Measurements from ENCODE around the gene PTPN5.
A peak's percentile ranks its signal among the peaks of the same experiment; 100 is the strongest.

Gene PTPN5

DNA sequence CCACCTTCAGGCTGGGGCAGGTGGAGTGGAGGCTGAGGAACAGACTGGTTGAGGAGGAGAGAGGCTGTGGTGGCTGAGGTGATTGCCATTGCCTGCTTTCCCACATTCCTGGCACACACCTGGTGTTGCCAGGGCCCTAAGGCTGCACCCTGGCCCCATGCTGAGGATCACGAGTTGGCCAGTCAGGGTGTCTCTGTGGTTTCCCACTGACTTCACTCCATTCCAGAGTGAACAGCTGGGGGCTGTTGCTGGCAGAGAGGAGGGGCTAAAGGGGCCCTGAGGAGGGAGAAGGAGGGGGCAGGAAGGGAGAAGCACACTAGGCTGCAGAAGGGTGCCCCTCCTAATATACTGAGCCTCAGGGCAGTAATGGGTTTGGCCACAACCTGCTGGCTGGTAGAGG, 91.2 kb downstream of the PTPN5 start:
- TF ChIP-seq, protein P1, sequence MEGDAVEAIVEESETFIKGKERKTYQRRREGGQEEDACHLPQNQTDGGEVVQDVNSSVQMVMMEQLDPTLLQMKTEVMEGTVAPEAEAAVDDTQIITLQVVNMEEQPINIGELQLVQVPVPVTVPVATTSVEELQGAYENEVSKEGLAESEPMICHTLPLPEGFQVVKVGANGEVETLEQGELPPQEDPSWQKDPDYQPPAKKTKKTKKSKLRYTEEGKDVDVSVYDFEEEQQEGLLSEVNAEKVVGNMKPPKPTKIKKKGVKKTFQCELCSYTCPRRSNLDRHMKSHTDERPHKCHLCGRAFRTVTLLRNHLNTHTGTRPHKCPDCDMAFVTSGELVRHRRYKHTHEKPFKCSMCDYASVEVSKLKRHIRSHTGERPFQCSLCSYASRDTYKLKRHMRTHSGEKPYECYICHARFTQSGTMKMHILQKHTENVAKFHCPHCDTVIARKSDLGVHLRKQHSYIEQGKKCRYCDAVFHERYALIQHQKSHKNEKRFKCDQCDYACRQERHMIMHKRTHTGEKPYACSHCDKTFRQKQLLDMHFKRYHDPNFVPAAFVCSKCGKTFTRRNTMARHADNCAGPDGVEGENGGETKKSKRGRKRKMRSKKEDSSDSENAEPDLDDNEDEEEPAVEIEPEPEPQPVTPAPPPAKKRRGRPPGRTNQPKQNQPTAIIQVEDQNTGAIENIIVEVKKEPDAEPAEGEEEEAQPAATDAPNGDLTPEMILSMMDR (IDR thresholded peaks at IDR 0.05; ENCODE audit: low read depth, low read length), result no peak
- Histone ChIP-seq H3K36me3 (peaks cover 8% of the 10 kb centered on the region), H3K9me3 (ENCODE audit: severe bottlenecking) (no peaks in the 10 kb centered on the region), H3K27me3 (ENCODE audit: insufficient read depth, low read depth, severe bottlenecking) (no peaks in the 10 kb centered on the region), H3K4me3 (ENCODE audit: low read depth, low read length) (no peak overlapping the region), H3K27ac (peak overlapping the region; percentile 90)
- DNase-seq, result no peak

DNA sequence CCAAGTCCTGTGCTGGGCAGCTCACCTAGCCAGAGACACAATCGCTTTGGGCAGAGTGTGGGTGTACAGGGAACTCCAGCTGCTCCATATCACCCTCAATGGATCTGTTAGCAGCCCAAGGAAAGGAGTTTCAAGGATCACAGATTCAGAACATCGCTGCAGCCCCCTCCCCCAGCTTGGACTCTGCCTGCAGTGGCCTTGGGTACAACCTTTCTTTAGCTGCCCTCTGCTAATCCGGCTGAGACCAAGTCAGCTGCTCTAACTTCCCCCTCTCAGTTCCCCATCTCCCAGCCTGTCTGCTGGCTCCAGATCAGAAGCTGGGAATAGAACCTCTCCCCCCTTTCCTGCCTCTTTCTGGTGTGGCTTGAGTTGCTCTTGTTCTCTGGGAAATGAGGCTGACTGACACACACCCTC, 91.7 kb downstream of the PTPN5 start:
- Histone ChIP-seq H3K4me3 (ENCODE audit: low read depth, low read length) (peak overlapping the region; percentile 63), H3K27me3 (ENCODE audit: insufficient read depth, low read depth, severe bottlenecking) (no peaks in the 10 kb centered on the region), H3K9me3 (ENCODE audit: severe bottlenecking) (no peaks in the 10 kb centered on the region), H3K27ac (peak overlapping the region; percentile 90), H3K36me3 (peaks cover 8% of the 10 kb centered on the region)
- DNase-seq, result peak; percentile 72
- TF ChIP-seq, protein P1 (IDR thresholded peaks at IDR 0.05; ENCODE audit: low read depth, low read length), result no peak

DNA sequence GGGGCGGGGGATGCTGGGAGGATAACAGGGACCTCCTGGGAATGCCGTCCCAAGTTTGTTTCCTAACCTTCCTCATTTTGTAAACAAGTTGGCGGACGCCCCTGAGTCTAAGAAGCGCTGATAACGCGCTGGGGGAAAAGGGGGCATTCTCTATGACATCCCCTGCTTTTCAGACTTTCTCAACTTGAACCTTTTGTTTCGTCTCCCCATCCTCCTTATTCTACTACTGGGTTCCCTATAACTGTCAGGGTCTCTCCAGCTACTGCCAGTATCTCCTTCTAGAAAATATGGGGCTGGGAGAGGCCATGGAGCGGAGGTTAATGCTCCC, 92.4 kb downstream of the PTPN5 start:
- peaks cover 8% of the 10 kb centered on the region for H3K36me3 ChIP-seq

DNA sequence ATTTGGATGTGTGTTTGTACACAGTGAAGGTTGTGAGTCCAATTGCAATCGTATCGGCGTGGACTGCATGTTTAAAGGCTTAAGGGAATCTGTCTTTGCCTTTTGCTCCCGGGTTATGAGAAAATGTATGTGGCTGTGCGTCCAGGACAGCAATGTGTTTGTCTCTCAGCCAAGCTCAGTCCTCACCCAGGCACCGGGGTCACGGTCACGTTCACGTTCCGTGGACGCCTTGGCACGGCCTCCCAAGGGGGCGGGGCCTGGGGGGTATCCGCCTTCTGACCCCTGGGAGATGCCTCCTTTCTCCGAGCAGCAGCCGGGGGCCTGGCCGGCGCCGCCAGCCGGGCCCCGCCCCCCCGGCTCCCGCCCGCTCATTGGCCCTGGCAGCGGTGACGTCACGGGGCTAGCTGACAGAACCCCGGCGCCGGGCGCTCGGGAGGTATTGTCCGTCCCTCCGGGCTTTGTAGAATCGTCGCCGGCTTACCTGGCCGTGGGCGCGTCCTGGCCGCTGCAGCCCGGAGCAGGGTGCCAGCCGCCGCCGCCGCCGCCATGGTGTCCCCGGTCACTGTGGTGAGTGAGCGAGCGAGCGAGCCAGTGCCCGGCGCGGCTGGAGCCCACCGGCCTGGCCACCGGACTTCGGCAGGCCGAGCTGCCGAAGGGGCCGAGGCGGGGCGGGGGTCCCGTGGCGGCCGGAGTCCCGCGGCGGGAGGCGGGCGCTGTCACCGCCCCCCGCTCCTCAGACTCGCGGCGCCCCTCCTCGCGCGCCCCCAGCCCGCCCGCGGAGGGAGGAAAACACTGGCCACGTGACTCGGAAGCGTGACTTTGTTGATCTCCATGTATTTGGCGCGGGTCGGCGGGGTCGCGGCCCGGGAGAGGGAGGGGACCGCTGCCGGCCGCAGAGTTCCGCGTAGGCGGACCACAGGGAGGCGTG, 93.0 kb downstream of the PTPN5 start, which contains the start of gene TMEM86A:
Gene TMEM86A (plus strand): TSS at position 439 of the 928 bp plus-strand sequence. CDS start 108 bp downstream, at position 547.
- no peaks in the 10 kb centered on the region for H3K9me3 ChIP-seq (ENCODE audit: severe bottlenecking)
- peak within 1 kb of the TSS; percentile 90 for H3K27ac ChIP-seq
- no peaks in the 10 kb centered on the region for H3K27me3 ChIP-seq (ENCODE audit: insufficient read depth, low read depth, severe bottlenecking)
- H3K4me3 ChIP-seq (ENCODE audit: low read depth, low read length), result peak within 1 kb of the TSS; percentile 63
- TF ChIP-seq, protein P1 (IDR thresholded peaks at IDR 0.05; ENCODE audit: low read depth, low read length), result no peak
- H3K36me3 ChIP-seq, result peaks cover 8% of the 10 kb centered on the region
- peak; percentile 95 for DNase-seq

More for the DNA sequence above, 92.4 kb downstream of the PTPN5 start:
- H3K27ac ChIP-seq, result peak overlapping the region; percentile 90
- no peak for DNase-seq
- H3K4me3 ChIP-seq (ENCODE audit: low read depth, low read length), result peak overlapping the region; percentile 63
- H3K27me3 ChIP-seq (ENCODE audit: insufficient read depth, low read depth, severe bottlenecking), result no peaks in the 10 kb centered on the region
- H3K9me3 ChIP-seq (ENCODE audit: severe bottlenecking), result no peaks in the 10 kb centered on the region
- TF ChIP-seq, protein P1 (IDR thresholded peaks at IDR 0.05; ENCODE audit: low read depth, low read length), result no peak

DNA sequence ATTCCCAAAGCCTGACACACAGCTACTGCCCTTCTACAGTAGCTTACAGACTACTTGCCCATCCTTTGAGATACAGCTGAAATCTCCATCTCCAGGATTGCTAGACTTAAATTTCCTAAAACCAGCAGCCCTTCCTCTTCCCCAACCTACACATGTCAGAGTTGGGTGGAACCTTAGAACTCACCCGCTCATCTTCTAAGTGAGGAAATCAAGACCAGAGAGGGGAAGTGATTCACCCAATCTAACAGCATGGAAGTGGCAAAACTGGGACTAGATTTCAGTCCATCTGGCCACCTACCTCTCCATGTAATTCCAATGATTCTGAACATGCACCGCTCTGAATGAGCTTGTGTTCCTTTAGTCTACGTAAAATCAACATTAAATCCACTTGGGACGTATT, 94.0 kb downstream of the PTPN5 start:
- Histone ChIP-seq H3K27ac (no peak overlapping the region), H3K9me3 (ENCODE audit: severe bottlenecking) (no peaks in the 10 kb centered on the region), H3K36me3 (peaks cover 8% of the 10 kb centered on the region), H3K27me3 (ENCODE audit: insufficient read depth, low read depth, severe bottlenecking) (no peaks in the 10 kb centered on the region), H3K4me3 (ENCODE audit: low read depth, low read length) (no peak overlapping the region)
- DNase-seq, result no peak
- TF ChIP-seq, protein P1 (IDR thresholded peaks at IDR 0.05; ENCODE audit: low read depth, low read length), result no peak
